Measurements from ENCODE around the gene SLC51B. TPM values are rescaled to one million over a fixed set of nuclear protein-coding genes. Genes with fewer than 3 reads are reported as not detected.

Gene SLC51B
- total RNA-seq, 3 donors from 2014 or later (not counting 1 experiment from before 2014, with no cell fraction given) = not detected

DNA sequence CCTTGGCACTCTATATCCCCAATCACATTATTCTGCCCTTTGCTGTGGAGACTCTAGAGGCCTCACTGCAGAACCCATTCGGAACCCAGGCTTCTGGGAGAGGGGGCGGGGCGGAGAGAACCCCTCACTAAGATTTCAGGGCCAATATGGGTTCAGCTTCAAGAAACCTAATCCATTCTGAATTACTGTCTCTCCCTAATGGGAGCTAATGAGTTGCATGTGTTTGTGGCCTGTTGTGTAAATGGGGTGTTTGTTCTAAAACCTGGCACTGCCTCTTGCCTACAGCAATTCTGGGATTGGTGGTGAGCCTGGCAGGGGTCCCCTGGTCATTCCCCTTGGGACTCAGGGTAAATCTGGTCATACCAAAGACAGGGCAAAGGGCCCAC is 23.2 kb downstream of the SLC51B start:
- no peak for ATAC-seq

DNA sequence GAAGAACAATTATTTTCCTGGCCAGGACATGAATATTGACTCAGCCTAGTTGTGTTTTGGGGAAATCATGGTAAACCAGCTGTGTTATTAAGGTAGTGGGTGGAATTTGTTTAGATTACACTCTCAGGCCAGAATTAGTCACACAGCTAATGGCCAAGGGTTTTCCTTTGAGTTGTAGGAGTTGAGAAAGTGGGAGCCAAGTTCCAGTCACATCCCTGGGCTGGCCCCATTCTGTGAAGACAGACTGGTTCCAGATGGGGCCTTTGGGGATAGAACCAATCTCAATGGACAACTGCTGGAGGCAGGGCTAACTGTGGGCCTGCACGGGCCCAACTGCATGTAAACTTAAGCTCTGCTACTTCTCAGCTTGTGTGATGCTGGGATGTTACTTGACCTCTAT is 24.0 kb downstream of the SLC51B start:
- Mint-ChIP-seq H3K27me3 (ENCODE audit: low read depth in 2 of 2) (peaks cover 20 to 24% of the 10 kb centered on the region in 2 donors), H3K36me3 (no peaks in the 10 kb centered on the region), H3K4me3 (no peak overlapping the region), H3K4me1 (peaks cover 0 to 12% of the 10 kb centered on the region in 2 donors), H3K27ac (no peak overlapping the region), H3K9me3 (no peaks in the 10 kb centered on the region)
- ATAC-seq (no peak), DNase-seq (no peak)
- H3K4me1 ChIP-seq (ENCODE audit: control insufficient read depth, insufficient read depth, low read length) = peaks cover 5% of the 10 kb centered on the region
- H3K27ac ChIP-seq (ENCODE audit: low read length) = no peak overlapping the region
- no peak overlapping the region for H3K4me3 ChIP-seq (ENCODE audit: low read length)
- H3K36me3 ChIP-seq (ENCODE audit: control insufficient read depth, insufficient read depth, low read length) = no peaks in the 10 kb centered on the region
- 80% methylated on average over 1 of the region's 1 CpG for WGBS (ENCODE audit: insufficient coverage)
- peaks cover 12% of the 10 kb centered on the region for H3K27me3 ChIP-seq (ENCODE audit: control insufficient read depth, insufficient read depth, low read length)
- no peaks in the 10 kb centered on the region for H3K9me3 ChIP-seq (ENCODE audit: control insufficient read depth, insufficient read depth, low read length)
- intact Hi-C loops (cut with micrococcal nuclease) = no loop called here
- no peak for TF ChIP-seq CTCF (IDR thresholded peaks at IDR 0.05)

More for the DNA sequence above, 23.2 kb downstream of the SLC51B start:
- no peaks in the 10 kb centered on the region for H3K9me3 Mint-ChIP-seq
- peaks cover 12% of the 10 kb centered on the region for H3K27me3 ChIP-seq (ENCODE audit: control insufficient read depth, insufficient read depth, low read length)
- no peak for TF ChIP-seq CTCF (IDR thresholded peaks at IDR 0.05)
- H3K4me1 Mint-ChIP-seq = peaks cover 0 to 12% of the 10 kb centered on the region in 2 donors
- H3K36me3 ChIP-seq (ENCODE audit: control insufficient read depth, insufficient read depth, low read length) = no peaks in the 10 kb centered on the region
- no peak overlapping the region for H3K27ac ChIP-seq (ENCODE audit: low read length)
- peaks cover 25 to 27% of the 10 kb centered on the region in 2 donors for H3K27me3 Mint-ChIP-seq (ENCODE audit: low read depth in 2 of 2)
- 94% methylated on average over 3 of the region's 3 CpGs for WGBS (ENCODE audit: insufficient coverage)
- no peak overlapping the region for H3K27ac Mint-ChIP-seq
- no peak for DNase-seq
- H3K4me3 ChIP-seq (ENCODE audit: low read length) = no peak overlapping the region
- peak overlapping the region; percentile 40 for H3K4me3 Mint-ChIP-seq
- H3K4me1 ChIP-seq (ENCODE audit: control insufficient read depth, insufficient read depth, low read length) = peaks cover 5% of the 10 kb centered on the region
- H3K9me3 ChIP-seq (ENCODE audit: control insufficient read depth, insufficient read depth, low read length) = no peaks in the 10 kb centered on the region
- intact Hi-C loops (cut with micrococcal nuclease) = no loop called here
- H3K36me3 Mint-ChIP-seq = no peaks in the 10 kb centered on the region

DNA sequence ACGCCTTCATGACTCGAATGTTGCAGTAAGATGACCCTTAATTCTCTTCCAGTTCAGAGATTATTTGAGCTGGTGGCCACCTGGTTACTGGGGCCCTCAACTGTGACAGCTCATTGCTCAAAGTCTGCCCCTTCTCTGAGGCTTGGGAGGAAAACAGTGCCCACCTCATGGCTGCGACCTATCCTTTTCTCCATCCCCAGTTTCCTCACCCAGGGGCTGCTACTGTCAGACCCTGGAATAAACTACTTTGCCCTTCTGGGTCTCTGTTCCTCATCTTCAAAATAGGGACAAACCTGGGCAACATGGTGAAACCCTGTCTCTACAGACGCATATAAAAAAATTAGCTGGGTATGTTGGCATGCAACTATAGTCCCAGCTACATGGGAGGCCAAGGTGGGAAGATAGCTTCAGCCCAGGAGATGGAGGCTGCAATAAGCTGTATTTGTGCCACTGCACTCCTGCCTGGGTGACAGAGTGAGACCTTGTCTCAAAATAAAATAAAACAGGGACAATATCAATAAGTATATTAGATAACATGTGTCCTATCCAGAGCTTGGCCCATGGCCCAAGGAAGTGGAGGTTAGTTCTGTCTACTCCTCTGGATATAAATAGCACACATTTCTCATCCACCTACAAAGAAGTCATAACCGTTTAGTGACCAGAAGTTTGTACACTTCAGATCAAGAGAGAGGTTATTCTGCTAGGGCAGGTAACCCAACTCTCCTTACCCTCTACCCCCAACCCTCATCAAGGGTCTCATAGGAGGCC is 24.8 kb downstream of the SLC51B start:
- H3K9me3 Mint-ChIP-seq = no peaks in the 10 kb centered on the region
- H3K9me3 ChIP-seq (ENCODE audit: control insufficient read depth, insufficient read depth, low read length) = no peaks in the 10 kb centered on the region
- H3K4me3 Mint-ChIP-seq = no peak overlapping the region
- peaks cover 19 to 24% of the 10 kb centered on the region in 2 donors for H3K27me3 Mint-ChIP-seq (ENCODE audit: low read depth in 2 of 2)
- ATAC-seq (no peak), DNase-seq (no peak)
- peaks cover 12% of the 10 kb centered on the region for H3K27me3 ChIP-seq (ENCODE audit: control insufficient read depth, insufficient read depth, low read length)
- H3K4me3 ChIP-seq (ENCODE audit: low read length) = no peak overlapping the region
- no peak overlapping the region for H3K27ac Mint-ChIP-seq
- H3K36me3 ChIP-seq (ENCODE audit: control insufficient read depth, insufficient read depth, low read length) = no peaks in the 10 kb centered on the region
- H3K27ac ChIP-seq (ENCODE audit: low read length) = no peak overlapping the region
- WGBS (ENCODE audit: insufficient coverage) = 74% methylated on average over 5 of the region's 5 CpGs
- no peak for TF ChIP-seq CTCF (IDR thresholded peaks at IDR 0.05)
- intact Hi-C loops (cut with micrococcal nuclease) = no loop called here
- no peaks in the 10 kb centered on the region for H3K36me3 Mint-ChIP-seq
- H3K4me1 ChIP-seq (ENCODE audit: control insufficient read depth, insufficient read depth, low read length) = peaks cover 5% of the 10 kb centered on the region
- peaks cover 0 to 12% of the 10 kb centered on the region in 2 donors for H3K4me1 Mint-ChIP-seq

Data from natural killer cell (primary cell).